Activated CD4-positive, alpha-beta T cell treated with anti-CD3 and anti-CD28 coated beads, Interleukin-2, amount 50 U/mL, for 16 hours (primary cell): ENCODE results near the gene LRRC2.
"Not testable (repeated sequence)": the region's sequence is repeated elsewhere in the genome, so short reads cannot be mapped to it uniquely, and the experiment has no call there.

Experiments
- DNase-seq: peaks from one replicate; pipeline ENCODE4 v3.0.0-alpha.2; 2020

LRRC2 gene

DNA sequence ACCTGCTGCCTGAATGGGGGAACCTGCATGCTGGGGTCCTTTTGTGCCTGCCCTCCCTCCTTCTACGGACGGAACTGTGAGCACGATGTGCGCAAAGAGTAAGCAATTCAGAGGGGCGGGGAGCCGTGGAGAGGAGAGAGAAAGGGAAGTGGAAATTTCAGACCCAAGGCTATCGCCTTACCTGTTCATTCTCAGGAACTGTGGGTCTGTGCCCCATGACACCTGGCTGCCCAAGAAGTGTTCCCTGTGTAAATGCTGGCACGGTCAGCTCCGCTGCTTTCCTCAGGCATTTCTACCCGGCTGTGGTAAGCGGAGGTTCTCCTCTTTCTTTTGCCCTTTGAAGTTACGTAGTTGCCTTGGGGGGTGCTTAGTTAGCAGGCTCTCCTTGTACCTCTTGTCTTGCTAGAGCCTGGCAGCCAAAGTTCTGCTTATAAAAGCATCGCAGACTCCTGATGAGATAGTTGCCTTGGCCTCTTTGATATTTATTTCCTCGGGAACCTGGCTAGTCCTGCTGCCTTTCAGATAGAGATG is 13.7 kb upstream of the LRRC2 start:
- DNase-seq, result no peak

- no peak for DNase-seq
Observed at GRCh38 chr3:46578973-46579755, 13.1 kb upstream of the LRRC2 start.

GRCh38 chr3:46577580-46578249 is 11.6 kb upstream of the LRRC2 start:
- not testable (repeated sequence) for DNase-seq

DNA sequence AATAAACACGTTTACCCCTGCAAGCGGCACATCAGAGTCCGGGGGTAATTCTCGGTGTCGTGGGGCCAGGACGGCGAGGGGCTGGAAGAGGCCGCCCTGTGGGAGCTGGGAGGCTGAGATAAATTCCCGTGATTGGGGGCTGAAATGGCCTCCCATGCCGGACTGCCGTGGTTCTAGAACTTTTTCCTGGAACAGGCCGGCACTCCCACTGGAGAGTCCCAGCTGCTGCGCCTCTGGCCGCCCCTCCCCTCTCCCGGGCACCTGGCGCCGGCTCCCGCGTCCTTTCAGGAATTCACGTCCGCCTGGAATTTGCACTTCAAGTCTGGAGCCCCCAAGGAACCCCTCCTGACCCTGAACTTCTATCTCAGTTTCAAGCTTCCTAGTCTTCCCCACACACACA is 10.8 kb upstream of the LRRC2 start:
- no peak for DNase-seq

DNA sequence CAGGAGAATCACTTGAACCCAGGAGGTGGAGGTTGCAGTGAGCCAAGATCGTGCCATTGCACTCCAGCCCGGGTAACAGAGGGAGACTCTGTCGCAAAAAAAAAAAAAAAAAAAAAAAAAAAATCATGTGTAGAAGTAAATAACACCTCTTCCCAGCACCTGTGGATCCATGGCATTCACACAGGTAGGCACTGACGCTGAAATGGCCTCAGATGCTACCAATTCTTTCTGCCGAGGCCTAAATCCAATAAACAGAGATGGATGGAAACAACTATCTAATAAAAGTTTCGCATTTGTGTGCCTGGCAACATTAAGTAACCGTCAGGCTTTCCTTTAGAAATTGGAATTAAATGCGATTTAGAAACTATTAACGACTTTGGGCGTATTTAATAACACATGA is 10.3 kb upstream of the LRRC2 start:
- no peak for DNase-seq

DNA sequence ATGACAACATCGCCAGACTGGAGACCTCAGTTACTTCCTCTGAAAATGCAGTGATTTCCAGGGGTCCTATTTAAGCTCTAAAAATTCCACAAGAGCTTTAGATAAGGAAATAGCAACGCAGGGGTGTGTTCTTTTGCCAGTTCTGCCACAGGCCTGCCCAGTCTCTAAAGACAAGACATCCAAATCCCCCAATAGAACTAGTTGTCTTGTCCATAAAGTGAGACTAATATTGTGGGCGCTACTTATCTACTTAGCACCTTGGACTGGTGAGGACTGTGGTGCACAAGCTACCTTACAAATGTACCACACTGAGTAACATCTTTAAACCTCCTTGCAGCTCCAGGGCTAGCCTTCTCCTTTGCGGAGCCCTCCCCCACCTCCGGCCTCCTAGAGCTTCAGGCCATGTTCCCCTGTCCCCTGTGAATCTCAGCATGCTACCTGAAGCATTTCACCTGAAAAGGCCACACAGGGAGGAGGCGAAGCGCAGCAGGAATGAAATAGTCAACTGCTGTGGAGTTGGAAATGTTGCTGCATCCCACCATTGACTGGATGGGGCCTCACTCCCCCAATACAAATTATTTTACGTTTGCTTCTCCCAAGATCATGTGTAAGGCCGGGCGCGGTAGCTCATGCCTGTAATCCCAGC is 9.6 kb upstream of the LRRC2 start:
- DNase-seq, result no peak

GRCh38 chr3:46574881-46575576 is 8.9 kb upstream of the LRRC2 start:
- DNase-seq, result no peak

- DNase-seq, result no peak
Observed at GRCh38 chr3:46574243-46574646, 8.1 kb upstream of the LRRC2 start.

DNA sequence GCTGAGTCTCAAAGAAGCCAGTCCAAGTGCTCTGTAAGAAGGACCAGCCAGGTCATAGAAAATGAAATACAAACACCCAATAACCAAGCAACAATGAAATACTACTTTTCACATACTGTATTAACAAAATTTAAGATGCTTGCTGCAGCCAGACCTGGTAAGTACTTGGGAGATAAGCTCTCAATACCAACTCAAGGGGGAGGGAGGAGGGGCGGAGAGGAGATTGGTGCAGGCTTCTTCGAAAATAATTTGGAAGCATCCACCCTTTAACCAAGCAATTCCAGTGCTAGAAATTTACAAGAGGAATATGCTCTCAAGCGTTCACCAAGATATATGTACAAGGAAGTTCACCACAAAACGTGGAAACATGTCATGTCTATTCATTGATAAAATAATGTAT is 7.6 kb upstream of the LRRC2 start:
- DNase-seq, result no peak

DNA sequence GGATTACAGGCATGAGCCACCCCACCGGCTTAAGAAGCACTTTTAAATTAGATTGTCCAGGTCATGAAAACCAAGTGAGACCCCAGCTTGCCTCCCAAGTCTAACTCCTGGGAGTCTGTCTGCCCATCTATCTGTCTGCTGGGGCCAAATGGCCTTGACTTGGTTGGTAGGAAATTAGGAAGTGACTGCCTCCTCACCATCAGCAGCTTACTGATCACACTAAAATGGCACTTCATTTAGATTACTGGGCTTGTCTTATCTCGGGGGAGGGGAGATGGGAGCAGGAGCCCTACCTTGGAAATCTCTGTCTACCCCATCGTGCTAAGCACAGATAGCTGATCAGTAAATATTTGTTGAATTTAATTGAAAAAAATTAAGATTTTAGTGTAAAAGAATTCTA is 5.6 kb upstream of the LRRC2 start:
- DNase-seq, result no peak

DNA sequence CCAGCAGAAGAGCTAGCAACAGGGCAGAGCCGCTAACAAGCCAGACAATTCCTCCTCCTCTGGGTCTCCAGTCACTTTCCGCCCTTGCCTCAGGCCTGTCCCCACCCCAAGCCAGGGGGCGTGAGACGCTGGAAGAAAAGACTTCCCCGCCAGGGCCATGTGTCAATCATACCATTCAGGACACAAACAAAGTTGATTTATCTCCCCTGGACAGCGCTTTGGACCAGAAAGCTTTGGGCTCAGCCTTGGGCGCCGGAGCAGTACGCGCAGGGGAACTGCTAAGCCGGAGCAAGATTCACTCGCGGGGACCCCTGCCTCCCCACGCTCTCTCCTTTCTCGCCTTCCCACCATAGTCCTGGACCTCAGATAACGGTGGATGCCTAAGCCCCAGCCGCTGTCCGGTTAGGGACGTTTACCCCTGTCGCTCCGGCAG is 479 bp downstream of the LRRC2 start:
- no peak for DNase-seq

DNA sequence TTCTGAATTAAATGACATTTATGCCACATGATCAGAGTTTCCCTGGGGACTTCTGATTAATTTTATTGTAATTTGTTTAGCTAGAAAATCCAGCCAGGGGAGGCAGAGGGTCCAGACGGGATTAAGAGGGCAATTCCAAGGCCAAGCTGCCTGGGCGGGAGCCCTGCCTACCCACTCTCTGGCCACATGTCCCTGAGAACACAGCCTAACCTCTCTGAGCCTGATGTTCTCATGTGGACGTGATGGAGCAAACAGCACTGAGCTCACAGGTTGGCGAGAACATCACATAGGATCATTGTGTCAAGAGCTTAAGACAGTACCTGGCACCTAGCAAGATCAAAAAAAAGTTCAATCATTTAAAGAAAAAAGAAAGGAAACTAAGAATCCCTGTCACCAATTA is 1.0 kb downstream of the LRRC2 start:
- DNase-seq, result no peak

GRCh38 chr3:46564190-46565021 is 1.7 kb downstream of the LRRC2 start:
- DNase-seq, result no peak

DNA sequence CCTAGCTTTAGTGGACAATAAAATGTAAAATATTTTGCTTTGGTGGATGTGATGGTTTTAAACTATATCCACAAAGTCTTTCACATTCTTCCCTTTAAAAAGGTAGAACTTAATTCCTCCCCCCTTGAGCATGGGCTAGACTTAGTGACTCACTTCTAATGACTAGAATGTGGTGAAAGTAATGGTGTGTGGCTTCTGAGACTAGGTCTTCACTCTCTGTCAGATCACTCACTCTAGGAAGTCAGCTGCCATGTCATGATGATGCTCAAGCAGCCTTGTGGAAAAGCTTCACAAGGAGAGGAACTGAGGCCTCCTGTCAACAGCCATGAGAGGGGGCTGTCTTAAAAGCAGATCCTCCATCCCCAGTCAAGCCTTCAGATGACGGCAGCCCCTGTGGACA is 4.2 kb downstream of the LRRC2 start:
- peak; percentile 11 for DNase-seq

GRCh38 chr3:46561511-46561910 is 4.6 kb downstream of the LRRC2 start:
- no peak for DNase-seq

- DNase-seq, result no peak
Observed at GRCh38 chr3:46559091-46559704, 6.9 kb downstream of the LRRC2 start.

GRCh38 chr3:46558184-46559043 is 7.7 kb downstream of the LRRC2 start:
- peak; percentile 83 for DNase-seq

DNA sequence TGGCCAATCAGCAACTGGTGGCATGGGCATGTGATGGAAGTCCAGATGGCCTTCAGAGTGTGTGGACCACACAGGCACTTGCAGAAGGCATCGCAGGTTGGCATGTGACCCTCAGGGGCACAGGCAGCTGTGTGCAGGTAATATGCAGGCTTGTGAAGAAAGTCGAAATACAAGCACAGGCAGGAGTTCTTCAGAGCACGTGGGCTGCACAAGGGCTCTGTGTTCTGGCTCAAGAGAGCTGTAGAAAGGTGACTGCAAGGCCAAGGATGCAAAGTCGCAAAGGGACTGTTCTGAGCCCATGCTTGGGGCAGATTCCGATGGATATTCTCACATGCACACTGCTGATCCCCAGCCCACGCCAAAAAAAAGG is 8.3 kb downstream of the LRRC2 start:
- no peak for DNase-seq

DNA sequence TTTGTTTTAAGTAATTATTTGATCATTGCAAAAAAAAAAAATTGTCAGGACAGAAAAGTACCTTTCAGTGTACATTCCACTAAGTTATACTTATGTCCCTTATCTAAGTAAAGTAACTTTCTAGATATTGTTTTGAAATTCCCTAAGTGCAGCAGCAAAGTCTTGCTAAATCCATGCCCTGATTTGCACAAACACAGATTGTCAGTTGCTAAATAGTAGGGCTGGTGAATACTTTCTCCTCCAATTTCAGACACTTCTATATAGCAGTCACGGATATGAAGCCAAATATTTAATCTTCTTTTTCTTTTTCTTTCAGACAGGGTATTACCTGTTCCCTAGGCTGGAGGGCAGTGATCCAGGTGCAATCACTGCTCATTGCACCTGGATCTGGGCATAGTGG is 12.9 kb downstream of the LRRC2 start:
- DNase-seq, result no peak

DNA sequence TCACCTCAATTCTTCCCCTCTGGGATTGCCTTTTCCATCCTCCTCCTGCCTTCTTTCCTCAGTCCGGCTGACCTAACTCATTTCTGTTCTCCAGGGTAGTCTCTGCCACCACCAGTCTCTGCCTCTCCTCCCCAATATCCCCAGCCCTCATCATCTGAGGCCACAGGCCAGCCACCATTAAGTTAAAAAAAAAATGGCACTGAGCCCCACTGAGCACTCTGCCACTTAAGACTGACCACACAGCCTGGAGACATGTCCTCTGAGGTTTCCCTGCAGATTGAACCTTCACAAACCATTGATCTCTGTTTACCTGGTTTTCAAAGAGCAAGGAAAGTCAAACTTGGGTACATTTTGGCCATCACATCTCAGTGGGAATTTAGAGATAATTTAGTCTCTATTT is 13.6 kb downstream of the LRRC2 start:
- DNase-seq, result no peak

GRCh38 chr3:46551615-46552014 is 14.5 kb downstream of the LRRC2 start:
- no peak for DNase-seq
